ENCODE data around the gene KHSRP.
A peak's percentile ranks its signal among the peaks of the same experiment; 100 is the strongest.

The KHSRP gene

DNA sequence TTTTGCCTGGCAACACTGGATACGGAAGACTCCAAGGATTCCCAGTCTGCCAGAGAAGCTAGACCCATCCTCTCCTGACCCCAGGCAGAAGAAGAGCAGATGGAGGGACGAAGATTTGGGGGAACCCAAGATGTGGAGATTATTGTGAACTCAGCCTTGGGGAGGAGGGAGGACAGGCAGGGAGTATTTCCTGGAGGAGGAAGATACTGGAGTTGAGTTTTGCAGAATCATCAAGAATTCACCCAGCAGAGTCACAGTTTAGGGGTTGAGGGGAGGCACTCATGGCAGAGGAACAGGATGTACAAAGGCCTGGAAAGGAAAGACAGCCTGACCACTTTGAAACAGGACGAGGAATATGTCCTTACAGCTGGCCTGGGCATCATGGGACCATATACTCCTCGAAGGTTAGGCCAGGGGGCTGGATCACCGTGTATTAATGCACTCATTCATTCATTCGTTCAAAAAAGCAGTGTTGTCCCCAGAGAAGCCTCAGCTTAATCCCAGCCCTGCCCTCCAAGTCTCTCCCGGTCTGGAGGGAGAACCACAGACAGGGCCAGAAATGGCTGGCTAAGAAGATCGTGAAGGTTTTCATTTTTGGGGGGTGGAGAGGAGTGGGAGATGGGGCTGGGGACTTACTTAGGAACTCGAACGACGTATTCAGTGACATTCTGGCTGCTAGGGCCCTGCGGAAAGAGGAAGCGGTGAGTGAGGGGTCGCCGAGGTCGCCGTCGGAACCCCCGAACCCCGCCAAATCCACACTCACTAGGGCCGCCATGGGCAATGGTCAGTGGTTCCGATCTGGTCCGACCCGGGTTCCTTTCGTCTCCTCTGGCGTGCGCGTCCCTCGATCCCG, 32.2 kb downstream of the KHSRP start:
- no peak for DNase-seq

DNA sequence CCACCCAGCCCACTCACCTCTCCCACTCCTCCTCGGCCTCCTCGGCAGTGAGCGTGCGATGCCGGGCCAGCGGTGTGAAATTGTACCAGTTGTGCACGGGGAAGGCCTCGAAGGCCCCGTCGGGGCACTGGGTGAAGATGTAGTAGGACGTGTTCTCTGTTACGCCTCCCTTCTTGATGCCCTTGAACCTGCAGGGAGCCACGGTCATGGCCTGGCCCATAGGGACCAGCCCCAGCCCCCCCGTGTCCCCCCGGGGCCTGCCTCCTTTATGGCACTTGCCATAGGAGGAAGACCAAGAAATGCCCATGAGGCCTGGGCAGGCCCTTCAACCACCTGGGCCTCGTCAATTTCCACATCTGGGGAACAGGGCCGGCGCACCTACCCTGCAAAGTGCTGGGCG, 37.2 kb downstream of the KHSRP start:
- no peak for DNase-seq

DNA sequence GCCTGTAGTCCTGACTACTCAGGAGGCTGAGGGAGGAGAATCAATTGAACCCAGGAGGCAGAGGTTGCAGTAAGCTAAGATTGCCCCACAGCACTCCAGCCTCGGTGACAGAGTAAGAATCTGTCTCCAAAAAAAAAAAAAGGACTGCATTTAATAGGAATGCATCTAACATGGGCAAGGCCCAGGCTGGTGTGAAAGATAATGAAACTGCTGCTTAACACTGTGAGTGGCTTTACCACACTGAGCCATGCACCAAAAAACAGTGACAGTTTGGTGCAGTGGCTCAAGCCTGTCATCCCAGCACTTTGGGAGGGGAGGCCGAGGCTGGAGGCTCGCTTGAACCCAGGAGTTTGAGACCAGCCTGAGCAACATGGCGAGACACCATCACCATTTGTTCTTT, 40.2 kb downstream of the KHSRP start:
- DNase-seq, result no peak

DNA sequence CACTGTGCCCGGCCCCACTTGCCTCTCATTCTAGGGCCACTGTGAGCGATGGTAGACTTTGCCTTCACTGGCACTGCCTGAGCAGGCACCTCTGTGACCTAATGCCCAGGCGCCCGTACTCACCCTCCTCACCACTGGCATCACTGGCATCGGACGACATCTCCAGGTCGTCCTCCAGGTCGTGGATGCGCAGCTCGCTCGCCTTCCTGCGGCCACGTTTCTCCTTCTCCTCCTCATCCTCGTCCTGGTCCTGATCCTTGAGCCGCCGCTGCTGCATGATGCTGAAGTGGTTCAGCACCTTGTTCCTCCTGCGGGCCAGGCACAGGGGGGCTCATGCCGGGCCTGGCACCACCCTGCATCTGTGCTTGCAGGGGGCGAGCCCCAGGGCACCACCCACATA, 41.4 kb downstream of the KHSRP start:
- DNase-seq, result no peak

DNA sequence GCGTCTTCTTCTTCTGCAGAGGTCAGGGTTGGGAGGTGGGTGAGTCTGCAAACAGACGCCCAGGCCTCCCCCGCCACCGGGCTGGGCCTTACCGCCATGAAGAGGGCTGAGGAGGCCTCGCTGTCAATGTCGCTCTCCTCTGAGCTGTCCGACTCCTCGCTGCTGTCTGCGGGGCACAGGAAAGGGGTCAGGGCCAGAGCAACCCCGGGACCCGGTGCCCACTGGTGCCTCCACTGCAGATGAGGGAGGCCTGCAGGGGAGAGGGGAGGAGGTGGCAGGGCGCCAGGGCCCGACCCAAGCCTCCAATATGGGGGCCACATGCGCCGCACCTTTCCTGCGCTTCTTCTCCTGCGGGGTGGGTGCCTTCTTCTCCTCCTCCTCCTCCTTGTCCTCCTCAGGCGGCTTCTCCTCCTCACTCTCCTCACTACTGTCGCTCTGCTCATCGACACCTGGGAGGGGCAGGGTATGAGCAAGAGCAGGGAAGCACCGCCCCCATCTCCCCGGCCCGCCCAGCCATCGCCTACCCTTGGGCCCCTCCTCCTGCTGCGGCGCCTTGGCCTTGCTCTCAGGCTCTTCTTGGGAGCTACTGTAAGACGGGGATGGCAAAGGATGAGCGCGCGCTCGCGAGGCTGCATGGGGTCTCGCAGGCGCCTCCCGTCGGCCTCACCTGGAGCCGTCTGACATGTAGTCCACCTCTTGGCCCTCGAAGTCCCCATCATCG, 43.4 kb downstream of the KHSRP start:
- DNase-seq, result no peak

DNA sequence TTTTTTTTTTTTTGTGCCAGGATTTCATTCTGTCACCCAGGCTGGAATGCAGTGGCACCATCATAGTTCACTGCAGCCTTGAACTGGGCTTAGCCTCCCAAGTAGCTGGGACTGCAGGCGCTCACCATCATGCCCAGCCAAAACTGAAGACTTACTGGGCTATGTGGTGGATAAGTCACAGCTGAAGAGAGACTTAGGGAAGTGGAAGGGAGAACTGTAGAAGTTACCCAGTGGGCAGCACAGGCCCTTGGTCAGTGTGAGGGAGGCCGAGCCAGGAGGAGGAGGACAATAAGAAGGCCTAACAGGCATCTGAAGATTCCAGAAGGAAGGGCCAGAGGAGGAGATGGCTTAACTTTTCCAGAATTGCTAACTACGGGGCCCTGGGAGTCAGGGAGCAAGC, 44.9 kb downstream of the KHSRP start:
- DNase-seq, result no peak

DNA sequence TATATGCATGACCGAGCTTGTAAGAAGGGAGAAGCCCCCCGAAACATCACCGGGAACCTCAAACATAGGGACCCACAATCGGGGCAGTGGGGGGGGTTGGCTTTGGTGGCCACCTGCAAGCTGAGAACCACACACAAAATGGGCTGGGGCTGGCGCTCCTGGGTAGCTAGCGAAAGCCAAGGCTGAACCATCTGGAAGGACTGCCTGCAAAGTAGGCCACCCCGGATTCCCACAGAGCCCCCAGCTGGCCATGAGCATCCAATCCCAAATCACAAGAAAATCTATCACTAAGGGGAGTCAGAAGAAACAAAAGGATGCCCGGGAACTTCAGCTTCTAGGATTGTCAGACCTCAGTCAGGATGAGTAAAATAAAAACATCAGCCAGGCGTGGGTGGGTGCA, 46.1 kb downstream of the KHSRP start:
- no peak for DNase-seq

DNA sequence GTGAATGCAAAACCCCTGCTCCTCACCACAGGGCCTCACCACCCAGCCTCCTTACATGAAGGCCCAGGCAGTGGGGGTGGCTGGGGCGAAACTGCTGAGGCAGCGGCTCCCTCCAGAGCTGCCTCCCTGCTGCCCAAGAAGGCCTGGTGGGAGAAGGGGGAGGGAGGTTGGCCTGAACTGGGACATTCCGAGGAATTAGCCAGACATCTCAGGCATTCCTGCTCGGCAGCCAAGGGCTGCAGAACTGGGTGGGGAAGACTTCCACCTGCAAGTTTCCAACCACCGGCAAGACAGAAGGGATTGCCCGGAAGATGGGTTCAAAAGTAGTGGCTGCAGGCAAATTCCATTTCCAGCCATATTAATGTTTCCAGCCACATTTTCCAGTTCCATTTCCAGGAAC, 46.6 kb downstream of the KHSRP start:
- DNase-seq, result no peak

DNA sequence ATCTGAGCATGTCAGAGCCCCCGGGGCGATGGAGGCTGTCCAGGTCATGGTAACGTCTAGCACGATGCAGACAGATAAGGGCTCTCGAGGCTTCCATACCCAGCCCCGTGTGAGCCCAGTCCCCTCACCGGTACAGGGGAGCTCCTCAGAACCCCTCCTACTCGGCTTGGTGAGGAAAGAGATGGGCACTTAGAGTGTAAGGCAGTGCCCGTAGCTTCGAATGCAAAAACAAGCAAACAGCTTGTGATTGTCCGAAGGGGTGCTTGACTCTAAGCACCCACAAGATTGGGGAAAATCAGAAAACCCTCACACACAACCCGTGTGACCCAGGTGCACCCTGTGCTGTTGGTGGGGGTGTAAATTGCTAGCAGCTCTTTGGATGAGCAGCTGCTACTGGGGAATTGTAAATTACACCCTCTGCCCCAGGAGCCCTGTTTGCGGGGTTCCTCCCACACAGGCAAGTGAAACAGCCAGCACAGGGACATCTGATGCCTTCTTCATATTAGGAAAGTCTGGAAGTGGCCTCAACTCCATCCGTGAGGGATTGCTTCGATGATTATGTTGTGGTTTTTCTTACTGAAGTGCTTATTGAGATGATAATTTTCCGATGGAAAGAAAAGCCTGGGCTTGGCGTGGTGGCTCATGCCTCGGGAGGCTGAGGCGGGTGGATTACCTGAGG, 48.0 kb downstream of the KHSRP start:
- no peak for DNase-seq

DNA sequence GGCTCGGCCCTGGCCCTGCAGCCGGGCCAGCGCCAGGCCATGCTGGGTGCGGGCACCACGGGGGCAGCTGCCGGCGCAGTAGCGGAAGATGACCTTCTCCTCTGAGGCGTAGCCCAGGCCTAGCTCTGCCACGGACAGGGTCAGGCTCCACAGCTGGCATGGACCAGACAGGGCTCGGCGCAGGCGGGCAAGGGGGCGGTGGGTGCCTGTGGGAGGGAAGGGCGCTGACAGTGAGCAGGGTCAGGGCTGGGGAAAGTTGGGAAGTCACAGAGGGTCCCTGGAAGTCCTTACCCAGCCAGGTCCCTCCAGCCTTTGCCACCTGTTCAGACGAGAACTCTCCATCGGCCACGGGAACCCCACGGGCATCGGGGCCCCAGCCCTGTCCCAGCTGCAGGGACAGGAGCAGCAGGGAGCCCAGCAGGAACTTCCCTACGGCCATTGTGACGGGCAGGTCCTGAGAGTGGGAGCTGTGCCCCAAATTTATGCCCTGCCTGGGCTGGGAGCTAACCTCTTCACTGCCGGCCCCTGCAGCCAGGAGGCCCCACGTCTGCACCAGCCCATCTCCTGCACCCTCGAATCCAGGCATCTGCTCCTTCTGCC, 49.1 kb downstream of the KHSRP start, which contains the start of gene PSPN:
PSPN (minus strand) TSS at position 523 of the 600 bp plus-strand sequence; CDS start at position 439, 84 bp downstream.
- no peak for DNase-seq

DNA sequence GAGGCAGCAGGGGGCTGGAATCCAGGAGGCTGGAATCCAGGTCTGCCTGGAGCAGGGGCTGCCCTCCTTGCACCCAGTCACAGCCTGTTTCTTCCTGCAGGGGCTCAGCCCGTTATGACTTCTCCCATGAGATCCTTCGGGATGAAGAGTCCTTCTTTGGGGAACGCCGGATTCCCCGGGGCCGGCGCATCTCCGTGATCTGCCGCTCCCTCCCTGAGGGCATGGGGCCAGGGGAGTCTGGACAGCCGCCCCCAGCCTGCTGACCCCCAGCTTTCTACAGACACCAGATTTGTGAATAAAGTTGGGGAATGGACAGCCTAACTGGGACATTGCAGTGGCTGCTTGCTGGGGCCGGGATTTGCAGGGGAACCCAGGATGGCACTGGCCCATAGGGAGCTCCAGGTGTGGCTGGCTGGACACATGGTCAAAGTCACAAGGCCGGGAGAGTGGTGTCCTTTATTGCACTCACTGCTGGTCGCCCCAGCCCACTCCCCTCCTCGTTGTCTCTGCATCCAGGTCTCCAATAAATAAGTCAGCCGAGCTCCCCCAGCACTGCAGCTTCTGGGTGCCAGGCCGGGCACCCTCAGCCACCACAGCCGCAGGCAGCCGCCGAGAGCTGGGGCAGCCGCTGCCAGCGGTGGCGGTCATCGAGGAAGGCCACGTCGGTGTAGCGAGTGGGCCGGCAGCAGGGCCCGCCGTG, 49.8 kb downstream of the KHSRP start:
- no peak for DNase-seq

DNA sequence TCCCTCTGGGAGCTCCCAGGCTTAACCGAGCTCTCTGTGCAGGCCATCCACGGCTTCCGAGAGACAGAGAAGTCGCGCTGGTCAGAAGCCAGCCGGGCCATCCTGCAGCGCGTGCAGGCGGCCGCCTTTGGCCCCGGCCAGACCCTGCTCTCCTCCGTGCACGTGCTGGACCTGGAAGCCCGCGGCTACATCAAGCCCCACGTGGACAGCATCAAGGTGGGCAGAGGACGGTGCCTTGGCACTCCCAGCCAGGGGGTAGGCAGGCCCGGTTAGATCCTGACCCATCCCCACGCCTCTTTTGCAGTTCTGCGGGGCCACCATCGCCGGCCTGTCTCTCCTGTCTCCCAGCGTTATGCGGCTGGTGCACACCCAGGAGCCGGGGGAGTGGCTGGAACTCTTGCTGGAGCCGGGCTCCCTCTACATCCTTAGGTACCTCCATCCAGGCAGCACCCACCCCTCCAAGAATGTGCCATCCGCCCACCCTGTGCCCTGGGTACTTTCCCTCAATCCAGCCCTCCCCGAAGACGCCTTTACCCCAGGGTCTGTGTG, 50.4 kb downstream of the KHSRP start:
- no peak for DNase-seq

DNA sequence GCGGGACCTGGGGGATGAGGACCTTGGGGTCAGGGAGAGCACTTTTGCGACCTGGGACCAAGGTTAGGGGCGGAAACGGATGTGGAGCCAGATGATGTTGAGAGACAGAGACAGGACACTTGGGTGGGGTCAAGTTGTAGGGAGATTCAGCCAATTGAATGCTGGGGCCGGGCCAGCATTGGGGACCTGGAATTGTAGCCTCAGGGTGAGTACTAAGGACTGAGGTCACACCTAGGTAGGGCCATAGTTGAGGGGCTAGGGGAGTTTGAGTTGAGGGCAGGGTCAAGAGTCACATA, 50.9 kb downstream of the KHSRP start:
- no peak for DNase-seq

DNA sequence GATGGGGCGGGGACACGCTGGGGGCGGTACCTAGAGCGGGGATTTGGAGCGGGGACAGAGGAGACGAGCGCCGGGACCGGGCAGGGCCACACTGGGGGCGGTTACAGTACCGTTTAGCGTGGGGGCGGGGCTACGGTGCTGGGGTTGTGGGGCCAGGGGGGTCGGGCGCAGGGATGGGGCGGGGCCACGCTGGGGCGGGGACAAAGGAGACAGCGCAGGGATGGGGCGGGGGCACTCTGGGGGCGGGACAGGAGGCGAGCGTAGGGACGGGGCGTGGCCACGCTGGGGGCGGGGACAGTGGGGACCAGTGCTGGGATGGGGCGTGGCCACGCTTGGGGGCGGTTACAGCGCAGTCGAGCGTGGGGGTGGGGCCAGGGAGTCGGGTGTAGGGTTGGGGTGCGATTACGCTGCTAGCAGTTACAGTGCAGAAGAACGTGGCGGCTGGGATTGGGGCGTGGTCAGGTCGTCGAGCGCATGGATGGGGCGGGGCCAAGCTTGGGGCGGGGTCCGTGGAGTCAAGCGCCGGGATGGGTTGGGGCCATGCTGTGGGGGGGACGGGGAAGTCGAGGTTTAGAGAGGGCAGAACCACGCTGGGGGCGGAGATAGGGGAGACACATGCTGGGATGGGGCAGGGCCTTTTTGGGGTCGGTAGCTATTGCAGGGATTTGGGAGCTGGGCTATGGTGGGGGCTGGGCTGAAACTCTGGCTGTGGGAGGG, 51.4 kb downstream of the KHSRP start:
- peak; percentile 99 for DNase-seq

DNA sequence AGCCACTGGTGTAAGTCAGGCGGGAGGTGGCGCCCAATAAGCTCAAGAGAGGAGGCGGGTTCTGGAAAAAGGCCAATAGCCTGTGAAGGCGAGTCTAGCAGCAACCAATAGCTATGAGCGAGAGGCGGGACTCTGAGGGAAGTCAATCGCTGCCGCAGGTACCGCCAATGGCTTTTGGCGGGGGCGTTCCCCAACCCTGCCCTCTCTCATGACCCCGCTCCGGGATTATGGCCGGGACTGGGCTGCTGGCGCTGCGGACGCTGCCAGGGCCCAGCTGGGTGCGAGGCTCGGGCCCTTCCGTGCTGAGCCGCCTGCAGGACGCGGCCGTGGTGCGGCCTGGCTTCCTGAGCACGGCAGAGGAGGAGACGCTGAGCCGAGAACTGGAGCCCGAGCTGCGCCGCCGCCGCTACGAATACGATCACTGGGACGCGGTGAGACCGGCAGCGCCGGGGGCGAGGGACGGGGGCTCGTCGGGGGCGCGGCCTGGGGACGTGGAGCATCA, 52.0 kb downstream of the KHSRP start, which contains the start of gene ALKBH7:
ALKBH7 (plus strand) TSS at position 201 of the 502 bp plus-strand sequence; CDS start at position 228, 27 bp downstream.
- DNase-seq, result peak; percentile 91

DNA sequence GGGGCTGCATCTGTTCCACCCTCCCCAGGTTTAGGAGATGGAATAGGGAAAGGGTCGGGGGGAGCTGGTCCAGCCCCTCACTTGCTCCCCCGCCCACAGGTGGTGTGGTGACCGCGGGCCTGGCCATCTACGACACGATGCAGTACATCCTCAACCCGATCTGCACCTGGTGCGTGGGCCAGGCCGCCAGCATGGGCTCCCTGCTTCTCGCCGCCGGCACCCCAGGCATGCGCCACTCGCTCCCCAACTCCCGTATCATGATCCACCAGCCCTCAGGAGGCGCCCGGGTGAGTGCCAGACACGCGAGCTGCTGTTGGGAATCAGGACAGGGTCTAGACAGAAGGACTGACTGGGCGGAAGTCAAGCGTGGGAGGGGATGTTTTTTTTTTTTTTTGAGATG, 60.3 kb downstream of the KHSRP start:
- DNase-seq, result no peak
